Coronary artery (tissue), 2 donors: ENCODE results near the gene SLC16A1.

Experiments
- DNase-seq: peaks from one replicate; pipeline ENCODE4 v3.0.0-alpha.2; 2017; ENCODE audit warnings: low spot score
- H3K27ac ChIP-seq, 2 donors: fragments of 200-600 bp; sonication (generic); one replicate each; pipeline ENCODE4 v1.5.1; 2016 to 2019
- H3K4me3 ChIP-seq: fragments of 200-600 bp; sonication (generic); 2 replicates; pipeline ENCODE4 v1.5.1; 2016; ENCODE audit warnings: mild to moderate bottlenecking, moderate library complexity
- TF ChIP-seq, protein P1 (sequence below): fragments of 200-600 bp; sonication (generic); IDR thresholded peaks from one replicate; pipeline ENCODE4 v1.5.1; 2019; ENCODE audit warnings: antibody characterized with exemption

SLC16A1 gene

DNA sequence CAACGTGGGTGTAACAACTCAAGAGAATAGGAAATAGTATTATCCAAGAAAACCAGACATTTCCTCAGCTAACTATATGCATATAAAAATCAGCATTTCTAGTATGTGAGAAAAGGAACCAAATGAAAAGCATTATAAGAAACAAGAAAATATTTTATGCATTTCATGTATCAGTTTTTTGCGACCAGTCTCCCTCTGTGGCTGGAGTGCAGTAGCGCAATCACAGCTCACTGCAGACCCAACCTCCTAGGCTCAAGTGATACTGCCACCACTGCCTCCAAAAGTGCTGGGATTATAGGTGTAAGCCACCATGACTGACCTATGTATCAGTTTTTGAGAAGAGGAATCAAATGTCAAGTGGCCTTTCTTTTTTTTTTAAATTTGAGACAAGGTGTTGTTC is 31.0 kb downstream of the SLC16A1 start:
- Histone ChIP-seq H3K4me3 (no peak overlapping the region), H3K27ac (no peak overlapping the region)
- DNase-seq, result no peak
- TF ChIP-seq, protein P1, sequence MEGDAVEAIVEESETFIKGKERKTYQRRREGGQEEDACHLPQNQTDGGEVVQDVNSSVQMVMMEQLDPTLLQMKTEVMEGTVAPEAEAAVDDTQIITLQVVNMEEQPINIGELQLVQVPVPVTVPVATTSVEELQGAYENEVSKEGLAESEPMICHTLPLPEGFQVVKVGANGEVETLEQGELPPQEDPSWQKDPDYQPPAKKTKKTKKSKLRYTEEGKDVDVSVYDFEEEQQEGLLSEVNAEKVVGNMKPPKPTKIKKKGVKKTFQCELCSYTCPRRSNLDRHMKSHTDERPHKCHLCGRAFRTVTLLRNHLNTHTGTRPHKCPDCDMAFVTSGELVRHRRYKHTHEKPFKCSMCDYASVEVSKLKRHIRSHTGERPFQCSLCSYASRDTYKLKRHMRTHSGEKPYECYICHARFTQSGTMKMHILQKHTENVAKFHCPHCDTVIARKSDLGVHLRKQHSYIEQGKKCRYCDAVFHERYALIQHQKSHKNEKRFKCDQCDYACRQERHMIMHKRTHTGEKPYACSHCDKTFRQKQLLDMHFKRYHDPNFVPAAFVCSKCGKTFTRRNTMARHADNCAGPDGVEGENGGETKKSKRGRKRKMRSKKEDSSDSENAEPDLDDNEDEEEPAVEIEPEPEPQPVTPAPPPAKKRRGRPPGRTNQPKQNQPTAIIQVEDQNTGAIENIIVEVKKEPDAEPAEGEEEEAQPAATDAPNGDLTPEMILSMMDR, result no peak

DNA sequence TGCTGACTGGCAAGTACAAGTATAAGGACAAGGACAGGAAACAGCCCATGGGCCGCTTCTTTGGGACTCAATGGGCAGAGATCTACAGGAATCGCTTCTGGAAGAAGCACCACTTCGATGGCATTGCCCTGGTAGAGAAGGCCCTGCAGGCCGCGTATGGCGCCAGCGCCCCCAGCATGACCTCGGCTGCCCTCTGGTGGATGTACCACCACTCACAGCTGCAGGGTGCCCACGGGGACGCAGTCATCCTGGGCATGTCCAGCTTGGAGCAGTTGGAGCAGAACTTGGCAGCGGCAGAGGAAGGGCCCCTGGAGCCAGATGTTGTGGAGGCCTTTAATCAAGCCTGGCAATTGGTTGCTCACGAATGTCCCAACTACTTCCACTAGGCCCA is 32.0 kb downstream of the SLC16A1 start:
- Histone ChIP-seq H3K4me3 (no peak overlapping the region), H3K27ac (no peak overlapping the region)
- DNase-seq, result no peak
- TF ChIP-seq, protein P1, result no peak

DNA sequence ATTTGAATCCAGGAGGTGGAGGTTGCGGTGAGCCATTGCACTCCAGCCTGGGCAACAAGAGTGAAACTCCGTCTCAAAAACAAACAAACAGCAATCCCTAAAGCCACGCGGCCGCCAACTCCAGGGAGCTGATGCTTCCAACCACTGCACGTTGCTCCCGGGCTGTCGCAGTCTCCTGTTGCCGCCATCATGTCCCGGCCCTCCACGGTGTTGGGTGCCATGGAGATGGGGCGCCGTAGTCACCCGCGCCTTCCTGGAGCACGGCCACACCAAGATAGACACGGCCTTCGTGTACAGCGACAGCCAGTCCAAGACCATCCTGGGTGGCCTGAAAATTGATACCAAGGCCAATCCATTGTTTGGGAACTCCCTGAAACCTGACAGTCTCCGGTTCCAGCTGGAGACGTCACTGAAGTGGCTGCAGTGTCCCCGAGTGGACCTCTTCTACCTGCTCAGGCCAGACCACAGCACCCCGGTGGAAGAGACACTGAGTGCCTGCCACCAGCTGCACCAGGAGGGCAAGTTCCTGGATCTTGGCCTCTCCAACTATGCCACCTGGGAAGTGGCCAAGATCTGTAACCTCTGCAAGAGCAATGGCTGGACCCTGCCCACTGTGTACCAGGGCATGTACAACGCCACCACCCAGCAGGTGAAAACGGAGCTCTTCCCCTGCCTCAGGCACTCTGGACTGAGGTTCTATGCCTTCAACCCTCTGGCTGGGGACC is 32.6 kb downstream of the SLC16A1 start:
- Histone ChIP-seq H3K27ac (no peak overlapping the region), H3K4me3 (no peak overlapping the region)
- no peak for DNase-seq
- TF ChIP-seq, protein P1, result no peak

DNA sequence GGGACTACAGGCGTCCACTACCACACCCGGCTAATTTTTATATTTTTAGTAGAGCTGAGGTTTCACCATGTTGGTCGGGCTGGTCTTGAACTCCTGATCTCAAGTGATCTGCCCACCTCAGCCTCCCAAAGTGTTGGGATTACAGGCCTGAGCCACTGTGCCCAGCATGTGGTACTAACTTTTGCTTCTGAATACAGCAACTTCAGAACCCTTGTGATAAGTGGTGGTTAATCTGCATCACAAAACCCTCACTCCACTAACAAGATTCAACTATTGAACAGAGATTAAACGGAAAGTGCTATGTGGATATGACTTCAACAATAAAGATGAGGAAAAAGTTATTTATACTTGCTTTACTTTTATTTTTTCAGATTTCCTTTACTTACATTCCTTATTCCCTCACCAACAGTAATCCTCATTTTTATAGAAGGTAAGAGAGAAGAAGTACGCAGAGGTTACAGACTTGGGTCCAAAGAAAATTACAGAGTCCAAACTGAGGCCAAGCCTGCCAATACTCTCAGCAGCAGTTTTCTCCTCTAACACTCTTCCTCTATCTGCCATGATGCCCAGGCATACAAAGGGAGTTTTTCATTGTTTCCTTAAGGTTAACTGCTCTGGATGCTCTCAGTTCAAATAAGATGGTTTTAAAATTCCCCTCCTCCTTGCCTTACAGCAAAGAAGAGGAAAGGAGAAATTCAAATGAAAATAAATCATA is 44.3 kb downstream of the SLC16A1 start:
- no peak for DNase-seq
- H3K4me3 ChIP-seq, result no peak overlapping the region
- TF ChIP-seq, protein P1, result no peak
- no peak overlapping the region for H3K27ac ChIP-seq

DNA sequence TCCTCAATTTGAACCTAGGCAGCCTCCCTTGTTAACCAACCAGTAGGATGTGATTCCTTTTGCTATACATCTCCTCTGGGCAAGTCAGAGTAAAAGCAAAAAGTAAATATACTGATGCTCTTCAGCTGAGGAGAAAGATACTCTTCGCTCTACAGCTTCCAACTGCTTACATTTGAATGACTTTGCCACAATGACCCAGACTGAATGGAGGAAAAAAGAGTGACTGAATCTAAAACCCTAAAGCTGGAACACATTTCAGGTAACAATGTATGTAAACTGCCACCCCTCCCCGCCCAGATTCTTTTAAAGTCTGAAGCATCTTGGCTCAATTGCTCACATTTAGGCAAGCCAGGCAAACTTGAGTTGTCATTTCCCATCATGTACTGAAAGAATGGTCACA is 46.1 kb downstream of the SLC16A1 start:
- TF ChIP-seq, protein P1, result no peak
- Histone ChIP-seq H3K4me3 (no peak overlapping the region), H3K27ac (no peak overlapping the region)
- no peak for DNase-seq

DNA sequence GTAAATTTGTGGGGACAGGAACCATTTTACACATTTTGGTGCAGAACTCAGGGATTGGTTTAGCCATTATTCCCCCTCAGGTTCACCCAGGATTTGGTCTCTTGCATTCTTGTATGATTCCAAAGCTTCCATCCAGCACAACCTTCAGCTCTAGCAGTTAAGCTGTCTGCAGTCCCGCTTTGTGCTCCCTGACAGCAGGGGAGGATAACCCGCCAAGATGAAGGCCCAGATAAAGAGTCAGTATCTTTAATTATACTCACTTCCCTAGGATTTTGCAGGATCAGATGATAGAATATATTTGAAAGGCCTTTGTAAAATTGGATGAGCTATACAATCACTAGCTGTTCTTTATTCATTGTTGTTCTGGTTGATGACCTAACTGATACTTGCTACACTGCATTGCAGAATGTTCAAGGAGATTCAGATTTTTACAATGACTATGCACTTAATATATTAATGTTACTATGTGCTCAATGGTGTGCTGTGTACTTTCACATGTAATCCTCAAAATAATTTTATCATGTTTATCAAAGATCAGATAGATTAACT is 49.8 kb downstream of the SLC16A1 start:
- no peak overlapping the region for H3K4me3 ChIP-seq
- peak overlapping the region in 1 of 2 donors; percentile 18 for H3K27ac ChIP-seq
- TF ChIP-seq, protein P1, result no peak
- no peak for DNase-seq
